ENCODE data around the gene KLRF2. TPM values are rescaled to one million over a fixed set of nuclear protein-coding genes. Genes with fewer than 3 reads are reported as not detected.

The KLRF2 gene
- total and polyA plus RNA-seq, 4 donors = not detected

DNA sequence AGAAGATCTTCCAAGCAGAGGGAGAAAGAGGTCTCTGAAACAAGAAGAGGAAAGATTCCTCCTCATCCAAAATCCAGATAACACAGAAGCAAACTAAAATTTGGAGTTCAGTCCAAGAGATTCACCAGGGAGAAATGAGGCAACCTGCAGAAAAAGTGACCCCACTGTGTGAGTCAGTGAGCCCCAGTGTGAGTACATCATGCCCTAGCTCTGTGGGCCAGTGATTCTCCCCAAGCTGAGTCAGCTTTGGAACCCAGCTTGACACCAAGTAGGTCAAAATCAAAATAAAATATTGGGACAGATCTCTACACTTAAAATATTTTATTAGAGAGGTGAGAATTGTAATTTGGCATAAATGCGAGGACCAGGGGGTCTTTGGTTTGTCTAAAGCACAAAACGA, 29.4 kb upstream of the KLRF2 start:
- H3K9ac ChIP-seq (ENCODE audit: low read depth in 1 of 2, low read length in 2 of 2) = no peak overlapping the region
- no peaks in the 10 kb centered on the region for H3K27me3 ChIP-seq (ENCODE audit: control insufficient read depth in 4 of 4, insufficient read depth in 4 of 4, low read length in 3 of 4)
- peaks cover 0 to 2% (median 2%) of the 10 kb centered on the region in 4 donors for H3K36me3 ChIP-seq (ENCODE audit: control insufficient read depth in 4 of 4, insufficient read depth in 3 of 4, low read depth in 1 of 4, low read length in 3 of 4)
- WGBS = 91% methylated on average over 2 of the region's 2 CpGs
- H3K4me3 ChIP-seq (ENCODE audit: low read depth in 1 of 3, low read length in 3 of 3) = no peak overlapping the region
- H3K4me1 ChIP-seq (ENCODE audit: control insufficient read depth in 4 of 4, insufficient read depth in 4 of 4, low read length in 3 of 4) = no peaks in the 10 kb centered on the region
- no peaks in the 10 kb centered on the region for H3K9me3 ChIP-seq (ENCODE audit: control insufficient read depth in 4 of 4, low read length in 3 of 4)
- no peak overlapping the region for H3K27ac ChIP-seq (ENCODE audit: low read depth in 1 of 2, low read length in 2 of 2)
- no peak for DNase-seq (ENCODE audit: low spot score)
- TF ChIP-seq SP1 (IDR thresholded peaks at IDR 0.05) = no peak
- TF ChIP-seq, protein P1, sequence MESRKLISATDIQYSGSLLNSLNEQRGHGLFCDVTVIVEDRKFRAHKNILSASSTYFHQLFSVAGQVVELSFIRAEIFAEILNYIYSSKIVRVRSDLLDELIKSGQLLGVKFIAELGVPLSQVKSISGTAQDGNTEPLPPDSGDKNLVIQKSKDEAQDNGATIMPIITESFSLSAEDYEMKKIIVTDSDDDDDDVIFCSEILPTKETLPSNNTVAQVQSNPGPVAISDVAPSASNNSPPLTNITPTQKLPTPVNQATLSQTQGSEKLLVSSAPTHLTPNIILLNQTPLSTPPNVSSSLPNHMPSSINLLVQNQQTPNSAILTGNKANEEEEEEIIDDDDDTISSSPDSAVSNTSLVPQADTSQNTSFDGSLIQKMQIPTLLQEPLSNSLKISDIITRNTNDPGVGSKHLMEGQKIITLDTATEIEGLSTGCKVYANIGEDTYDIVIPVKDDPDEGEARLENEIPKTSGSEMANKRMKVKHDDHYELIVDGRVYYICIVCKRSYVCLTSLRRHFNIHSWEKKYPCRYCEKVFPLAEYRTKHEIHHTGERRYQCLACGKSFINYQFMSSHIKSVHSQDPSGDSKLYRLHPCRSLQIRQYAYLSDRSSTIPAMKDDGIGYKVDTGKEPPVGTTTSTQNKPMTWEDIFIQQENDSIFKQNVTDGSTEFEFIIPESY (IDR thresholded peaks at IDR 0.05) = no peak
- no peak for TF ChIP-seq RAD21 (IDR thresholded peaks at IDR 0.05)
- TF ChIP-seq, protein P2, sequence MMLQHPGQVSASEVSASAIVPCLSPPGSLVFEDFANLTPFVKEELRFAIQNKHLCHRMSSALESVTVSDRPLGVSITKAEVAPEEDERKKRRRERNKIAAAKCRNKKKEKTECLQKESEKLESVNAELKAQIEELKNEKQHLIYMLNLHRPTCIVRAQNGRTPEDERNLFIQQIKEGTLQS (IDR thresholded peaks at IDR 0.05) = no peak
- TF ChIP-seq TAF1 (conservative IDR thresholded peaks at IDR 0.05) = no peak
- TF ChIP-seq GABPA (IDR thresholded peaks at IDR 0.05 in 1 of 2, conservative IDR thresholded peaks at IDR 0.05 in 1 of 2) = no peak
- TF ChIP-seq, protein P3, sequence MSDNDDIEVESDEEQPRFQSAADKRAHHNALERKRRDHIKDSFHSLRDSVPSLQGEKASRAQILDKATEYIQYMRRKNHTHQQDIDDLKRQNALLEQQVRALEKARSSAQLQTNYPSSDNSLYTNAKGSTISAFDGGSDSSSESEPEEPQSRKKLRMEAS (IDR thresholded peaks at IDR 0.05) = no peak
- TF ChIP-seq, protein P4, sequence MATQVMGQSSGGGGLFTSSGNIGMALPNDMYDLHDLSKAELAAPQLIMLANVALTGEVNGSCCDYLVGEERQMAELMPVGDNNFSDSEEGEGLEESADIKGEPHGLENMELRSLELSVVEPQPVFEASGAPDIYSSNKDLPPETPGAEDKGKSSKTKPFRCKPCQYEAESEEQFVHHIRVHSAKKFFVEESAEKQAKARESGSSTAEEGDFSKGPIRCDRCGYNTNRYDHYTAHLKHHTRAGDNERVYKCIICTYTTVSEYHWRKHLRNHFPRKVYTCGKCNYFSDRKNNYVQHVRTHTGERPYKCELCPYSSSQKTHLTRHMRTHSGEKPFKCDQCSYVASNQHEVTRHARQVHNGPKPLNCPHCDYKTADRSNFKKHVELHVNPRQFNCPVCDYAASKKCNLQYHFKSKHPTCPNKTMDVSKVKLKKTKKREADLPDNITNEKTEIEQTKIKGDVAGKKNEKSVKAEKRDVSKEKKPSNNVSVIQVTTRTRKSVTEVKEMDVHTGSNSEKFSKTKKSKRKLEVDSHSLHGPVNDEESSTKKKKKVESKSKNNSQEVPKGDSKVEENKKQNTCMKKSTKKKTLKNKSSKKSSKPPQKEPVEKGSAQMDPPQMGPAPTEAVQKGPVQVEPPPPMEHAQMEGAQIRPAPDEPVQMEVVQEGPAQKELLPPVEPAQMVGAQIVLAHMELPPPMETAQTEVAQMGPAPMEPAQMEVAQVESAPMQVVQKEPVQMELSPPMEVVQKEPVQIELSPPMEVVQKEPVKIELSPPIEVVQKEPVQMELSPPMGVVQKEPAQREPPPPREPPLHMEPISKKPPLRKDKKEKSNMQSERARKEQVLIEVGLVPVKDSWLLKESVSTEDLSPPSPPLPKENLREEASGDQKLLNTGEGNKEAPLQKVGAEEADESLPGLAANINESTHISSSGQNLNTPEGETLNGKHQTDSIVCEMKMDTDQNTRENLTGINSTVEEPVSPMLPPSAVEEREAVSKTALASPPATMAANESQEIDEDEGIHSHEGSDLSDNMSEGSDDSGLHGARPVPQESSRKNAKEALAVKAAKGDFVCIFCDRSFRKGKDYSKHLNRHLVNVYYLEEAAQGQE (IDR thresholded peaks at IDR 0.05) = no peak
- TF ChIP-seq HNF4G (IDR thresholded peaks at IDR 0.05) = no peak
- no peak for TF ChIP-seq EGR1 (IDR thresholded peaks at IDR 0.05; ENCODE audit: low read depth in 2 of 2)
- TF ChIP-seq RXRA (IDR thresholded peaks at IDR 0.05) = no peak
- TF ChIP-seq HNF4A (conservative IDR thresholded peaks at IDR 0.05) = no peak
- TF ChIP-seq, protein P5, sequence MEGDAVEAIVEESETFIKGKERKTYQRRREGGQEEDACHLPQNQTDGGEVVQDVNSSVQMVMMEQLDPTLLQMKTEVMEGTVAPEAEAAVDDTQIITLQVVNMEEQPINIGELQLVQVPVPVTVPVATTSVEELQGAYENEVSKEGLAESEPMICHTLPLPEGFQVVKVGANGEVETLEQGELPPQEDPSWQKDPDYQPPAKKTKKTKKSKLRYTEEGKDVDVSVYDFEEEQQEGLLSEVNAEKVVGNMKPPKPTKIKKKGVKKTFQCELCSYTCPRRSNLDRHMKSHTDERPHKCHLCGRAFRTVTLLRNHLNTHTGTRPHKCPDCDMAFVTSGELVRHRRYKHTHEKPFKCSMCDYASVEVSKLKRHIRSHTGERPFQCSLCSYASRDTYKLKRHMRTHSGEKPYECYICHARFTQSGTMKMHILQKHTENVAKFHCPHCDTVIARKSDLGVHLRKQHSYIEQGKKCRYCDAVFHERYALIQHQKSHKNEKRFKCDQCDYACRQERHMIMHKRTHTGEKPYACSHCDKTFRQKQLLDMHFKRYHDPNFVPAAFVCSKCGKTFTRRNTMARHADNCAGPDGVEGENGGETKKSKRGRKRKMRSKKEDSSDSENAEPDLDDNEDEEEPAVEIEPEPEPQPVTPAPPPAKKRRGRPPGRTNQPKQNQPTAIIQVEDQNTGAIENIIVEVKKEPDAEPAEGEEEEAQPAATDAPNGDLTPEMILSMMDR (IDR thresholded peaks at IDR 0.05; ENCODE audit: low read depth, low read length, missing input control) = no peak
- TF ChIP-seq NR2F2 (IDR thresholded peaks at IDR 0.05) = no peak

DNA sequence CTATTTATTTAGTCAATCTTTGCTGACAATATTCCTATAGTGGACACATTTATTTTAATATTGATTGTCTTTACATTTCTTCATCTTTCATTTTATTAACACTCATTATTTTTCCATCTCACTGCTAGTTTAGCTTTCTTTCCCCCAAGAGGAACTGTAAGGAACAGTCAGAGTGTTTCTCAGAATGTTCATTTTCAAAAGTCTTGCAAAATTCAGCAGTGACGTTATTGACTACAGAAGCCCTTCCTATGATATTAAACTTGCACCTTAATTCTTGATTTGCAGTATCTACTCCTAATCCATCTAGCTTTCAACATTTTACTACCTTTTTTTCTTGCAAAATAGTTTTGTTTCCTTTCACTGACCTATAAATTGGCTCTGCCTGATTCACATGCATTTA, 25.1 kb upstream of the KLRF2 start:
- Histone ChIP-seq H3K27ac (ENCODE audit: low read depth in 1 of 2, low read length in 2 of 2) (no peak overlapping the region), H3K9me3 (ENCODE audit: control insufficient read depth in 4 of 4, low read length in 3 of 4) (no peaks in the 10 kb centered on the region), H3K9ac (ENCODE audit: low read depth in 1 of 2, low read length in 2 of 2) (no peak overlapping the region), H3K4me1 (ENCODE audit: control insufficient read depth in 4 of 4, insufficient read depth in 4 of 4, low read length in 3 of 4) (no peaks in the 10 kb centered on the region), H3K4me3 (ENCODE audit: low read depth in 1 of 3, low read length in 3 of 3) (no peak overlapping the region), H3K27me3 (ENCODE audit: control insufficient read depth in 4 of 4, insufficient read depth in 4 of 4, low read length in 3 of 4) (no peaks in the 10 kb centered on the region), H3K36me3 (ENCODE audit: control insufficient read depth in 4 of 4, insufficient read depth in 3 of 4, low read depth in 1 of 4, low read length in 3 of 4) (peaks cover 0 to 6% (median 2%) of the 10 kb centered on the region in 4 donors)
- no peak for DNase-seq (ENCODE audit: low spot score)
- WGBS = 76% methylated on average over 1 of the region's 1 CpG
- TF ChIP-seq NR2F2 (IDR thresholded peaks at IDR 0.05) (no peak), EGR1 (IDR thresholded peaks at IDR 0.05; ENCODE audit: low read depth in 2 of 2) (no peak), HNF4A (conservative IDR thresholded peaks at IDR 0.05) (no peak), RXRA (IDR thresholded peaks at IDR 0.05) (no peak), FOXA1 (IDR thresholded peaks at IDR 0.05) (no peak), RAD21 (IDR thresholded peaks at IDR 0.05) (no peak), SP1 (IDR thresholded peaks at IDR 0.05) (no peak), TAF1 (conservative IDR thresholded peaks at IDR 0.05) (no peak)
- TF ChIP-seq, protein P4 (IDR thresholded peaks at IDR 0.05) = no peak
